Astrocyte of the hippocampus (primary cell): ENCODE results near the gene DLK1.

Experiments used
- DNase-seq: peaks from one replicate; pipeline ENCODE4 v3.0.0; 2011; ENCODE audit warnings: low read depth, low spot score

The DLK1 gene

GRCh38 chr14:100755649-100756048 lies 29.0 kb downstream of the DLK1 start:
- no peak for DNase-seq

- peak; percentile 67 for DNase-seq
These were observed 34.8 kb downstream of the DLK1 start for GRCh38 chr14:100761481-100761880.

DNA sequence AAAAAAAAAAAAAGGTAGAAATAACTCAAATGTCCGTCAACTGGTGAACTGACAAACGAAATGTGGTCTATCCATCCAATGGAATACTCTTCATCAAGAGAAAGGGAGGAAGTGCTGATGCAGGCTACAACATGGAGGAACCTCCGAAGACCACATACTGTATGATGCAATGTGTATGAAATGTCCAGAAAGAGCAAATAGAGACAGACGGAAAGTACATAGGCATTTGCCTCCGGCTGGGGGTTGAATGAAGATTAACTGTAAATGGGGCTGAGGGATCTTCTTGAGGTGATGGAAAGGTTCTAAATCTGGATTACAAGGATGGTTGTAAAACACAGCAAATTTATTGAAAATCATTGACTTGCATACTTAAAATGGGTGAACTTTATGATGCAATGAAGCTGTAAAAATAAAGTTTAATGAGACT lies 35.4 kb downstream of the DLK1 start:
- peak; percentile 23 for DNase-seq

- no peak for DNase-seq
These were observed 36.2 kb downstream of the DLK1 start for GRCh38 chr14:100762901-100763300.

DNA sequence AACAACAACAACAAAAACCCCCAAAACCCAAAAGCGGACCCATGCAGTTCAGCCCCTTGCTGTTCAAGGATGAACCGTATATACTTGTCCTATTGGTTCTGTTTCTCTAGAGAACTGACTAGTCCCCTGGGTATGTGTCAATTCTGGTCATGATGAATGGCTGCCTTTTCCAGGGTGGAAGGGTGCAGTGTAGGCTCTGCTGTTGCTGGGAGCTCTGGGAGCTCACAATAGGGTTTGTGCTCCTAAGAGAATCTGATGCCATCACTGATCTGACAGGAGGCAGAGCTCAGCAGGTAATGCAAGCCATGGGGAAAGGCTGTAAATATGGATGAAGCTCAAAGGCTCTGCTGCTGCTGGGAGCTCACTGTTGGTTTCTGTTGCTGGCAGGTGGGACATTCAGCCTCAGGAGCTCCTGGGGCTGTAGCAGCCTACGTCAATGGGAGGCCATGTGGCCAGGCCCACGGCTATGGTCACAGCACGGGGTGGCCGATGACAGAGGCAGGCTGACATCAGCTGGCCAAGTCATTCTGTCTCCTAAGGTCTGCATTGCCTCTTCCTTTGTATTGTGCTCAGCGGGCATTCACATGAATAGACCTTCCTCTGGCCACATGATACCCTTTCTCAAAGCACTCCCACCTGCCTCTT lies 37.9 kb downstream of the DLK1 start:
- DNase-seq, result no peak

DNA sequence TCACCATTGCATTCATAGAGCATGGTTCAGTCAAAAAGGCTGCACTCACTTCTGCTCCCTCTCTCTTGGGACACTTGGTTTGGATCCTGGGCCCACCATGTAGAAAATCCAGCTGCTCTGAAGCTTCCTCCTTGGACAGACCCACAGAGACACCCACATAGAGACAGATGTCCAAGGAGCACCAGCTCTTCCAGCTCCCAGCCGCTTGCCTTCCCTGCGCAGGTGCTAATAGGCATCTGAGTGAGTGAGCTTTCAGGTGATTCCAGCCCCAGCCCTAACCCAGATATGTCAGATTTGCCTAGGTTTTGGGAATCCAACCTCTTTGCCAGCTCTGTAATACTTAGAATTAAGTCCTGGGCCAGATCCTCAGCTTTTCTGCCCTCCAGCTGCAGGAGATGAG lies 38.6 kb downstream of the DLK1 start:
- DNase-seq, result no peak

GRCh38 chr14:100765991-100766390 lies 39.3 kb downstream of the DLK1 start:
- DNase-seq, result no peak

DNA sequence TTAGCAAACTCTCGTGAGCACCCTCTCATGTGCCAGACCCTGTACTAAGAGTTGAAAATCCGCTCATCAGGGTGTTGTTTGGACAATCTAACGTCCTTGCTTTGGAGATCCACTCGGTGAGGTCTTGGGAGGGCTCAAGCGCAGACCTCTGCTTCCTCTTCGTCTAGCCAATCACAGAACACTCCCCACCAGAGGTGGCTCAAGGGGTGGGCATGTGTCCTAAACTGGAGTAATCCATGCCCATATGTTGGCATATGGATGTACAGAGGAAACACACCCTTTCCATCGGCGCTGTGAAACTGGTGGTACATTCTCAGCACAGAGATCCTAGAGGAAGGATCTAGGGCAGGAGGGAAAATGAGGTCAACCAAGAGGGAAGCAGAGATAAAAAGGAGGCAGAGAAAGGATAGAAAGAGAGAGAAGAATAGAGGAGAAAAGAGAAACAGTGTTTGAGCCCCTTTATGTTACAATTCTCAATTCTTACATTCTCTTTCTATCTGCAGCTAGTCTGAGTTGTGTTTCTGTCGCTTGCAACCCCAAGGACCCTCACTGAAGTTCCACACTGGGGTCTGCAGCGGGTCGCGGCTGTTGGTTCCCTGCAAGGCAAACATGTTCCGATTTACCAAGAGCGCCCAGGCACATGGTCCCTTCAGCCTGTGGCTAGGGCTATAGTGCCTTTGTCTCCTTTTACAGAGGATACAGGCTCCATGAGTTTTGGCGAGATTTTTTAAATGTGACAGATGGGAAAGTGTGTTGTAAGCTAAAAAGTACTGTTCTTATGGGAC lies 40.5 kb downstream of the DLK1 start:
- DNase-seq, result no peak

DNA sequence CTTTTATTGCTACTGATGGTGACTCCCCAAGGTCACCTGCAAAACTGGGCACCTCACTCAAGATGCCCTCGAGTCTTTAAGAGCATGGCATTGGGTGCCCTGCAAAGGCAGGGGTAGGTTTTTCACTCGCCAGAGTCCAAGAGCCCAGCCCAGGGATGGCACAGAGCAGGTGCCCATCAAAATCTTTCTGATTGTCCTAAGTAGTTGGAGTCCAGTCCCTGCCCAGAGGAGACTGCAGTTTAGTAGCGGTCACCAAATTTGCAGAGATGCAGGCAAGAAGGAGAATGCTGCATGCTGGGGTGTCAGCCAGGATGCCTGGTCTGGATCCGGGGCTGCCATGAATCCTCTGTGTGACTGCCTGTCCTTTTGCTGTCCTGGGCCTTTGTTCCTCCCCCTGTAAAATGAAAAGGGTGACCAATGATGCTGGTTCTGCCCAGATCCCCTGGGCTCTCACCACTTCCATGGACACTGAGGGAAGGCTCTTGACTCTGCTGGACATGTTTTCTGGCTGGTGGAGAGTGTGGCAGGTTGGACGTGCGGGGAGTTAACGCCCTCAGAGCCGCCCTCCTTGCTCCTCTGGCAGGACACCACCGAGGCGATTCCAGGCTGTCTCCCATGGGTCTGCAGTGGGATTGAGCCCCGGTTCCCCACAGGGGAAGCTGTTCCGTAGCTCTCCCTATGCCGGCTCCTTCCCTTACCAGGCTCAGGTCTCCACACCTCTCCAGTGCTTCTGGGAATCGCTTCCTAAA lies 41.3 kb downstream of the DLK1 start:
- DNase-seq, result no peak

GRCh38 chr14:100769035-100769939 lies 42.6 kb downstream of the DLK1 start:
- no peak for DNase-seq

- DNase-seq, result no peak
These were observed 43.4 kb downstream of the DLK1 start for GRCh38 chr14:100770046-100770445.

- DNase-seq, result no peak
These were observed 44.0 kb downstream of the DLK1 start for GRCh38 chr14:100770605-100771120.

DNA sequence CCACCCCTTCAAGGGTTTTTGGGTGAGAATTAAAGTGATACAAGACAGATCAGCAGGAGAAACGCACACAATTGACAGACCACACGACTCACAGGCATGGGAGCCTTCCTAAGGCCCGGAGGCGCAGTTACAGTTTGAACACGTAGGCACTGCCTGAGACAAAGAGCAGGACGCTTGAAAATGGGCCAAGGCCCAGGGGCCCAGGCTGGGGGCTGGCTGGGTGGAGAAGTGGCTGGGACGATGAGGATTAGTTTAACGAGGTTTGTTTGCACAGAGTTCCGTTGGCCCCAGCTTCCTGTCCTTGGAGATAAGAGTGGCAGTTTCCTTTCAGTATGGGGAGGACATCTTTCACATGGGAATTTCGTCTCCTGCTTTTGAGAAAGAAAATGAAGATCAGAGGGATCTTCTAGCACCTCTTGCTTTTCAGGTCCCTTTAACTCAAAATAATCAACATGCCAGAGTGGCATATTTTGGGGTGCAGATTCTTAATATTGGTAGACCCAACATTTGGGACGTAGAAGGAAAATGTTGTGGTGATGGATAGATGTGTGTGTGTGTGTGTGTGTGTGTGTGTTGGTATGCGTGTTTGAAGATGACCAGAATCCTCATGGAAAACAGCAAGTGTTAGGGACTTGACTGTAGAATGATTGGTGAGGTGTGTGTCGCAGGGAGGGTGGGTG lies 44.6 kb downstream of the DLK1 start:
- DNase-seq, result no peak

- no peak for DNase-seq
These were observed 46.0 kb downstream of the DLK1 start for GRCh38 chr14:100772607-100773165.

DNA sequence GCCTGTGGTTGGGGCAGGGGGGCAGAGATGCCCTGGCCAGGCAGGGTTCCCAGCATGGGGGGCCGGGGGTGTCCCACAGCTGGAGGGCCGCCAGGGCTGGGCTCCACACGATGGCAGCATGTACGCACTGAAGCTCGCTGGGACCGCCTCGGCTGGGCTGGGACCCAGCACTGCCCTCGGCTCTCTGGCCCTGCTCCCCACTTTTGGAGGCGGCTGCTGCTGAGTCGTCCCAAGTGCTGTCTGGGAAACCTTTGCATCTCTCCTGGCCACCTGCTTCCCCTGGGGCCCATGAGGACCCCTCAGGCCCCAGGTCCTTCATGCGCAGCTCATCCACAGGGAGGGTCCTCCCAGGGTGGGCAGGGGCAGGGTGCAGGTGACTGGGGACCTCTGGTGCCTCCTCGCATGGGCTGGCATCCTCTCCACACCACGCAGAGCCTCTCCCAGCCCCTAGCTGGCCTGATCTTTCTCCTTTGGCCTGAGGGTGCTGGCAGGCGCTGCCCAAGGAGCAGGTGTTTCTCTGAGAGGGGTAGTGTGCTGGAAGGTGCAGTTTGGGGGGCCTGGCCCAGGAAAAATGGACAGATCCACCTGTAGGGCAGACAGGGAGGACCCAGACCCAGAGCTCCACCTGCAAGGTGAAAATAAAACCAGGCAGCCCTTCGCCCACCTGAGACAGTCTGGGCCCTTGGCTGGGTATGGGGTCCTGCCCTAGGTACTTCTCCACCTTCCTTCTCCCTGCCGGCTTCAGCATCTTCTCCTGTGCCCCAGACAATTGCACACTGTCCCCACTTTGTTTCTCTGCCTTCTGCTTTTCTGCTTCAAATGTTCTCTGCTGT lies 46.9 kb downstream of the DLK1 start:
- DNase-seq, result no peak

GRCh38 chr14:100774164-100774537 lies 47.5 kb downstream of the DLK1 start:
- no peak for DNase-seq

DNA sequence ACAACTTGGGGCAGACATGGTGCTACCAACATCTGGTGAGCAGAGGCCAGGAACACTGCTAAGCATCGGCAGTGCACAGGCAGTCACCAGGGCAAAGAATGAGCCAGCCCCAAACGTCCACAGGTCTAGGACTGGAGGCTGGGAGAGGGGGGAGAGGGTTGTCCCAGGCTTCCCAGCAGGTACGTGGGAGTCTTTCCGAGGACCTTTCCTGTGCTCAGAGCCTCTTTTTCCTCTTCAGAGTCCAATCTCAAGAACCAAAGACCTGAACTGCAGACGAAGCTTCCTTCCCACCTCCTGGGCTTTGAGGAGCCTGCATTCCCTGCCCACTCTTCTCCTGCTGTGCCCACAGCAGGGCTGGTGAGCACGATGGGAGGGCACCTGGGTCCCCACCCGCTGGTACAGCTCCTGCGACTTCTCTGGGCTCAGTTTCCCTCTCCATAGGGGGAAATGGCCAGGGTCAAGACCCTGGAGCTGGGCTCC lies 48.7 kb downstream of the DLK1 start:
- no peak for DNase-seq

DNA sequence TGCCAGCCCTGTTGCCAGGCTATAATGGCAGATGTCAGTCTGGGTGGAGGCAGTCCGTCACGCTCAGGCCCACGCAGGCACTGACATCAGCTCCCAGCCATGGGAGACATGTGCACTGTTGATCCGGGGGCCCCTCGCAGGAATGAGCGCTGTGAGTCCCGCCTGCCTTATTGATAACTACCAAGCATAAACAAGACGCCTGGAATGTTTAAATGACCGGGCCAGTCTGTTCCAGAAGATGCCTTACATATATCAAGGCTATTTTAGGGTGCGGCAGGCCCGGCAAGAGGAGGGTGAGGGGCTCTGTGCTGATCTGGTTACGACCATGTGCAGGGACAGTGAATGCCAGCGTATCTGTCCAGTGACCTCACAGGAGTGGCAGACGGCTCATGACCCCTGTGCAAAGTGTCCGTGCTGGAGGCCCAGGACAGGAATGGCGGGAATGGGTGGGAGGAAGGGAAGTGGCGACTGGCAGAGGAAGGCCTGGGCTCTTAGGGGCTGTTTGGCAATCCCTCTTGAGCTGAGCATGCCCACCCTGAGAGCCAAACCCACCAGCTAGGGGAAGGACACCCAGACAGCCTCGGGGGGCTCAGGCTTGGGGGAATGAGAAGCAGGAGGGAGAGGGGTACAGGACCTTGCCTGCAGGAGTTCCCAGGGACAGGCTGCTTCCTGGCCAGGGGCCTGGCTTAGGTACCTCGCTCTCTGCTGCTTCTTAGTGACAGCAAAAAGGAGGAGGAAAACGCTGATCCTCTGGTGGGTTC lies 49.3 kb downstream of the DLK1 start:
- no peak for DNase-seq
